ENCODE measurements around the gene OS9. TPM values are rescaled to one million over a fixed set of nuclear protein-coding genes. Genes with fewer than 3 reads are reported as not detected.

The OS9 gene
- total RNA-seq, 1 donor from 2014 or later: 284 TPM

- Mint-ChIP-seq H3K27ac (ENCODE audit: unreplicated experiment) (no peak overlapping the region), H3K4me3 (ENCODE audit: unreplicated experiment) (no peak overlapping the region), H3K9me3 (ENCODE audit: low read depth) (no peaks in the 10 kb centered on the region), H3K27me3 (ENCODE audit: low read depth) (peaks cover 32% of the 10 kb centered on the region), H3K4me1 (ENCODE audit: low read depth) (peaks cover 22% of the 10 kb centered on the region), H3K36me3 (ENCODE audit: low read depth) (no peaks in the 10 kb centered on the region)
- TF ChIP-seq CTCF (IDR thresholded peaks at IDR 0.05): no peak
- DNase-seq (ENCODE audit: low spot score): no peak
These were observed 40.7 kb downstream of the OS9 start for GRCh38 chr12:57734591-57734990.

- Mint-ChIP-seq H3K27ac (ENCODE audit: unreplicated experiment) (no peak overlapping the region), H3K36me3 (ENCODE audit: low read depth) (no peaks in the 10 kb centered on the region), H3K27me3 (ENCODE audit: low read depth) (peaks cover 36% of the 10 kb centered on the region), H3K4me3 (ENCODE audit: unreplicated experiment) (peak overlapping the region; percentile 1), H3K9me3 (ENCODE audit: low read depth) (no peaks in the 10 kb centered on the region), H3K4me1 (ENCODE audit: low read depth) (peaks cover 22% of the 10 kb centered on the region)
- no peak for TF ChIP-seq CTCF (IDR thresholded peaks at IDR 0.05)
- DNase-seq (ENCODE audit: low spot score): no peak
These were observed 41.4 kb downstream of the OS9 start for GRCh38 chr12:57735198-57735855.

- peaks cover 22% of the 10 kb centered on the region for H3K4me1 Mint-ChIP-seq (ENCODE audit: low read depth)
- H3K36me3 Mint-ChIP-seq (ENCODE audit: low read depth): no peaks in the 10 kb centered on the region
- peak overlapping the region; percentile 33 for H3K27ac Mint-ChIP-seq (ENCODE audit: unreplicated experiment)
- H3K27me3 Mint-ChIP-seq (ENCODE audit: low read depth): peaks cover 42% of the 10 kb centered on the region
- DNase-seq (ENCODE audit: low spot score): peak; percentile 83
- no peaks in the 10 kb centered on the region for H3K9me3 Mint-ChIP-seq (ENCODE audit: low read depth)
- peak; percentile 74 for TF ChIP-seq CTCF (IDR thresholded peaks at IDR 0.05)
- H3K4me3 Mint-ChIP-seq (ENCODE audit: unreplicated experiment): peak overlapping the region; percentile 65
These were observed 42.2 kb downstream of the OS9 start for GRCh38 chr12:57735952-57736740.

- Mint-ChIP-seq H3K27ac (ENCODE audit: unreplicated experiment) (no peak overlapping the region), H3K9me3 (ENCODE audit: low read depth) (no peaks in the 10 kb centered on the region), H3K4me3 (ENCODE audit: unreplicated experiment) (peak overlapping the region; percentile 65), H3K36me3 (ENCODE audit: low read depth) (no peaks in the 10 kb centered on the region), H3K4me1 (ENCODE audit: low read depth) (peaks cover 22% of the 10 kb centered on the region), H3K27me3 (ENCODE audit: low read depth) (peaks cover 46% of the 10 kb centered on the region)
- TF ChIP-seq CTCF (IDR thresholded peaks at IDR 0.05): no peak
- peak; percentile 89 for DNase-seq (ENCODE audit: low spot score)
These were observed 43.0 kb downstream of the OS9 start for GRCh38 chr12:57736741-57737466.
